Naive B cell (primary cell): ENCODE results near the gene PIGH. TPM values are rescaled to one million over a fixed set of nuclear protein-coding genes. Genes with fewer than 3 reads are reported as not detected.
"Not testable (repeated sequence)": the region's sequence is repeated elsewhere in the genome, so short reads cannot be mapped to it uniquely, and the experiment has no call there.

ENCODE experiments used
- ATAC-seq, 2 donors: fragments of 150-1000 bp; cut with Tn5 transposase; 2 replicates each; pipeline ENCODE4 v1.10.0; 2021; ENCODE audit warnings: low read depth in 2 of 2, mild to moderate bottlenecking in 2 of 2, moderate library complexity in 2 of 2
- DNase-seq: peaks from one replicate; pipeline ENCODE4 v3.0.0; 2022
- H3K27ac Mint-ChIP-seq, 6 donors: one replicate each; pipeline ENCODE4 v1.8.0; 2020 to 2022; ENCODE audit warnings: mild to moderate bottlenecking in 6 of 6, mixed read lengths in 6 of 6, moderate library complexity in 5 of 6, inconsistent platforms in 2 of 6
- H3K27me3 Mint-ChIP-seq, 3 donors: one replicate each; pipeline ENCODE4 v1.8.0; 2021 to 2022; ENCODE audit warnings: mixed read lengths in 3 of 3, mild to moderate bottlenecking in 1 of 3
- H3K36me3 Mint-ChIP-seq, 2 donors: one replicate each; pipeline ENCODE4 v1.8.0; 2020 to 2022; ENCODE audit warnings: mixed read lengths in 2 of 2, inconsistent platforms in 1 of 2, mild to moderate bottlenecking in 1 of 2
- H3K4me1 Mint-ChIP-seq, 3 donors: one replicate each; pipeline ENCODE4 v1.8.0; 2020 to 2022; ENCODE audit warnings: mixed read lengths in 3 of 3, inconsistent platforms in 1 of 3, mild to moderate bottlenecking in 1 of 3, moderate library complexity in 1 of 3
- H3K4me3 Mint-ChIP-seq, 8 donors: one replicate each; pipeline ENCODE4 v1.8.0; 2020 to 2022; ENCODE audit warnings: mild to moderate bottlenecking in 8 of 8, mixed read lengths in 8 of 8, moderate library complexity in 8 of 8, inconsistent platforms in 2 of 8
- H3K9me3 Mint-ChIP-seq, 7 donors: one replicate each; pipeline ENCODE4 v1.8.0; 2020 to 2022; ENCODE audit warnings: mixed read lengths in 7 of 7, mild to moderate bottlenecking in 5 of 7, inconsistent platforms in 2 of 7, moderate library complexity in 1 of 7
- polyA plus RNA-seq, 6 donors: library from polyadenylated mRNA; unstranded; fragments of 300-500 nt; fragmentation: Illumina TruSeq; gene quantifications; one replicate each; pipeline ENCODE4 v1.2.3, GENCODE V29; 2021; ENCODE audit warnings: low read depth in 6 of 6

The PIGH gene
- polyA plus RNA-seq, 6 donors from 2014 or later = 26.2 to 48.4 (median 38.6) TPM

DNA sequence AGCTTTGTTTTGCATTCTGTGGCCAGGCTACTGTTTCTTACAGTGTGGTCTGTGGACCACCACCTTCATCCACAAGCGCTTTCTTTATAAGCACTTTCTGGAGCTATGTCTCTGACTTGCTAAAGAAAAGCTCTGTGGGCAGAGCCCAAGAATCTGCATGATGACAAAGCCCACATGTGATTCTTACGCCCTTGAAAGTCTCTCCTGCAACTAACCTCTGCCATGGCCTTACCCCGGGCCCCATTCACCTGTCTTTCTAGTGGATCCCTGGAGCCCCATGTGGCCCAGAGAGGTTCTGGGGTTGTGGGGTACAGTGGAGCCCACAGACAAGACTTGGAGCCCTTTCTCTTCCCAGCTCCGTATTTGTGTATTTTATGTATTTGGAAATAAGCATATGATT lies 50.3 kb downstream of the PIGH start:
- peaks cover 0 to 4% (median 0%) of the 10 kb centered on the region in 7 donors for H3K9me3 Mint-ChIP-seq
- peaks cover 0 to 2% (median 0%) of the 10 kb centered on the region in 3 donors for H3K4me1 Mint-ChIP-seq
- H3K27ac Mint-ChIP-seq = peak overlapping the region in 1 of 6 donors; percentile 10
- ATAC-seq (no peak), DNase-seq (no peak)
- peaks cover 4 to 46% (median 32%) of the 10 kb centered on the region in 3 donors for H3K27me3 Mint-ChIP-seq
- H3K36me3 Mint-ChIP-seq = no peaks in the 10 kb centered on the region
- no peak overlapping the region for H3K4me3 Mint-ChIP-seq

DNA sequence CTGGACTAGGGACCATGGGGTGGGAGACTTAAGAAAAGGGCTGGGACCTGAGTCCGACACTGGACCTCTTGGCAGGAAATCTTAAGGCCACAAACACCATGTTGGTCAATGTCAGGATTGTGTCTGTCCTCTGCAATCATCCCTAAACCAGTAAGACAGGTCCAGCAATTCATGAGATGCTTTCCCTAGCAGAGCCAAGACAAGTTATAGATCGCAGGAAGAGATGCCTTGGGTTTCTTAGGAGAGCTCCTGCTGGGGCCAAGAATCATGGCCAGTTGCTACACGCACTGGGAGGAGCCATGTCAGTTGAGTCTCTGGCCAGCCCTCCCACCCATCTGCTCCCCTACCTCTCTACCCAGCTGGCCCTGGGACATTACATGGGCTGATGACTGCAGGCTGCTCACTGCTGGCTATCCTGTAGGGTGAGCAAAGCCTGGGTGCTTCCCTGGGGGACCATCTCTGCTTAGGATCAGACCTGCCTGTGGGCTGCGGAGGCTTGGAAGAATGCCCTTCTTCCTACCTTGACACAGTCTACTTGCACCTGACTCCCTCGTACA lies 52.8 kb downstream of the PIGH start:
- Mint-ChIP-seq H3K27ac (peak overlapping the region in 1 of 6 donors; percentile 3), H3K36me3 (no peaks in the 10 kb centered on the region)

DNA sequence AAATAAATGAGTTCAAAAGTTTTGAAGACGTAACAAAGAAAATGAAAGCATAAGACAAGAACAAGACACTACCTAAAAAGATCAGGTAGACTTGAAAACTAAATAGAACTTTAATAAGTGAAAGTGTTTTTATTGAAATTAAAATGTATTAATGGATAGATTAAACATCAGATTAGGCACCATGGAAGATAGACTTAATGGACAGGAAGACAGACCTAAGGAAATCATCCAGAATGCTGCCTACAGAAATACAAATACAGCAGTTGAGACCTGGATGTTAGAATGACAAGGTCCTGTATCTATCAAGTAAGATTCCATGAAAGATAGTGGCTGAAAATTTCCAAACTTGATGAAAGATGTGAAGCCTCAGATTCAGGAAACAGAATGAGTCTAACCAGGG lies 55.5 kb downstream of the PIGH start:
- H3K36me3 Mint-ChIP-seq = peaks cover 0 to 7% of the 10 kb centered on the region in 2 donors
- H3K27ac Mint-ChIP-seq = no peak overlapping the region
- ATAC-seq (no peak), DNase-seq (no peak)
- H3K4me3 Mint-ChIP-seq = no peak overlapping the region
- peaks cover 7 to 12% (median 8%) of the 10 kb centered on the region in 3 donors for H3K4me1 Mint-ChIP-seq
- H3K27me3 Mint-ChIP-seq = peaks cover 36 to 71% (median 63%) of the 10 kb centered on the region in 3 donors
- peaks cover 0 to 10% (median 3%) of the 10 kb centered on the region in 7 donors for H3K9me3 Mint-ChIP-seq

More for the DNA sequence above, 52.8 kb downstream of the PIGH start:
- peaks cover 0 to 10% (median 3%) of the 10 kb centered on the region in 7 donors for H3K9me3 Mint-ChIP-seq
- DNase-seq = no peak
- peaks cover 20 to 57% (median 54%) of the 10 kb centered on the region in 3 donors for H3K27me3 Mint-ChIP-seq
- H3K4me3 Mint-ChIP-seq = no peak overlapping the region
- peaks cover 0 to 3% (median 0%) of the 10 kb centered on the region in 3 donors for H3K4me1 Mint-ChIP-seq
- ATAC-seq = no peak

DNA sequence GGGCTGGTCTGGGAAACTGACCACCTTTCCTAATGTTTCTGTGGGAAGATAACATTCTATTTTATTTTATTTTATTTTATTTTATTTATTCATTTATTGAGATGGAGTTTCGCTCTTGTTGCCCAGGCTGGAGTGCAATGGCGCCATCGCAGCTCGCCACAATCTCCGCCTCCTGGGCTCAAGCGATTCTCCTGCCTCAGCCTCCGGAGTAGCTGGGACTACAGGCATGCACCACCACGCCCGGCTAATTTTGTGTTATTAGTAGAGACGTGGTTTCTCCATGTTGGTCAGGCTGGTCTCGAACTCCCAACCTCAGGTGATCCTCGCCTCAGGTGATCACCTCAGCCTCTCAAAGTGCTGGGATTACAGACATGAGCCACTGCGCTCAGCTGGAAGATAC lies 57.4 kb downstream of the PIGH start:
- not testable (repeated sequence) for H3K36me3 Mint-ChIP-seq, ATAC-seq, H3K27ac Mint-ChIP-seq, H3K4me3 Mint-ChIP-seq, DNase-seq, H3K9me3 Mint-ChIP-seq
- Mint-ChIP-seq H3K4me1 (peaks cover 14 to 22% (median 18%) of the 10 kb centered on the region in 3 donors), H3K27me3 (peaks cover 38 to 68% (median 61%) of the 10 kb centered on the region in 3 donors)

DNA sequence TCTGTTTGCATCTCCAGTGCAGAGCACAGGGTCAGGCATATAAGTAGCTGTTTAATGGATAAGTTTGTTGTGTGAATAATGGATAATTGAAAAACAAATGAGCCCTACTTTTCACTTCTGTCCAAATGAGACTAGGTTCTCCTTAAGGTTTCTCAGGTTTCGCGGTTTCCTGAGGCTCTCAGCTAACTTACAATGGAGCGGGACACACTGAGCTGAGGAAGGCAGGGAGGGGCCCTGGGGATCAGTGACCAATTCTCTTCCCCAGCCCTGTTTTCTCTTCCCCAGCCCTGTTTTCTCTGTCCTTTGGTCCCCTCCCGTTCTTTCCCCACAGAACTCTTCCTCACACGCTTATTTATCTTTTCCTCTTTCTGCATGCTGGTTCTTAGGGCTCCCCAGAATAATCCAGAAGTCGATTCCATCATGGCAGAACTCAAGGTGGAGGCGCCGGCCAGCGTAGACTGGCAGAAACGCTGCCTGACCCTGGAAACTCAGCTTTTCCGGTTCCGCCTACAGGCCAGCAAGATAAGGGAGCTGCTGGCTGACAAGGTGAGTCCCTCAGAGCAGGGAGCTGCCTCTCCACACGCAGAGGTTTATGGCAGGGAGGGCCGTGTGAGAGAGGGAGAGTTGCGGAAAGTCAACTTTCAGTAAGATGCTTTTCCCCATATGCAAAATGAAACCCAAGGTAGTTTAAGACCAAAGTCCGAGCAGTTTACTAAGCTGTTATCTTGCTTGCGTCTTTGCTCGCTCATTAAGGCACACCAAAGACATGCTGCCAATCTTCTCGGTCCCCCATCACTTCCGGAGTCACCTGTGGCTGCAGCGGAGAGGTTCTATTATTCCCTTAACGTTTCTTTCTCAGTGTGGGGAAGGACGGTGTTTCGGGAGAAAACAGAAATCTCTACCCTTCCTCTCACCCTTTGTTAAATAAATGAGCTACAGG lies 58.4 kb downstream of the PIGH start:
- Mint-ChIP-seq H3K27ac (peak overlapping the region in 1 of 6 donors; percentile 36), H3K27me3 (peaks cover 38 to 60% (median 53%) of the 10 kb centered on the region in 3 donors), H3K9me3 (peaks cover 0 to 10% (median 3%) of the 10 kb centered on the region in 7 donors), H3K4me3 (peak overlapping the region; percentile 2 to 87 (median 70)), H3K4me1 (peaks cover 14 to 26% (median 19%) of the 10 kb centered on the region in 3 donors), H3K36me3 (peaks cover 0 to 7% of the 10 kb centered on the region in 2 donors)
- ATAC-seq = peak in 1 of 2 donors; percentile 25
- DNase-seq = no peak

Other genes with a start within 250 kb of the PIGH start
- gene ATP6V1D, start 240.5 kb downstream of the PIGH start, polyA plus RNA-seq = 10 to 100 TPM; 19.6 to 48.2 (median 43.3) TPM
- gene EIF2S1, start 239.9 kb downstream of the PIGH start, polyA plus RNA-seq = 100 to 1,000 TPM in 4 of 6 donors, 10 to 100 TPM in 2; 68.6 to 123 (median 108) TPM
- 1 to 10 TPM in 1 of 6 donors, not detected in 5; 1.4 TPM for gene PLEK2, start 188.1 kb downstream of the PIGH start, polyA plus RNA-seq
- gene TMEM229B, start 111.5 kb downstream of the PIGH start, polyA plus RNA-seq = 10 to 100 TPM in 2 of 6 donors, 1 to 10 TPM in 4; 5.5 to 15.8 (median 8.7) TPM
- gene PLEKHH1, start 67.0 kb downstream of the PIGH start, polyA plus RNA-seq = under 1 TPM in 2 of 6 donors, not detected in 4; 0.13 to 0.28 TPM
- 1 to 10 TPM in 3 of 6 donors, under 1 TPM in 2, not detected in 1; 0.70 to 1.4 (median 1.1) TPM for gene ARG2, start 19.7 kb upstream of the PIGH start, polyA plus RNA-seq
- gene VTI1B, start 74.4 kb upstream of the PIGH start, polyA plus RNA-seq = 10 to 100 TPM; 55.8 to 84.7 (median 61.4) TPM
- 100 to 1,000 TPM in 1 of 6 donors, 10 to 100 TPM in 5; 47.2 to 107 (median 56.9) TPM for gene RDH11, start 95.5 kb upstream of the PIGH start, polyA plus RNA-seq
- not detected for gene RDH12, start 101.6 kb upstream of the PIGH start, polyA plus RNA-seq
- gene ZFYVE26, start 216.3 kb upstream of the PIGH start, polyA plus RNA-seq = 1 to 10 TPM in 5 of 6 donors, under 1 TPM in 1; 0.09 to 6.2 (median 2.7) TPM
- 10 to 100 TPM; 27.4 to 37.2 (median 31.8) TPM for gene RAD51B, start 219.5 kb upstream of the PIGH start, polyA plus RNA-seq